SK-N-SH (cell line): Measurements from ENCODE around the gene IZUMO4. TPM values are rescaled to one million over a fixed set of nuclear protein-coding genes. Genes with fewer than 3 reads are reported as not detected.
A peak's percentile ranks its signal among the peaks of the same experiment; 100 is the strongest.

ENCODE experiments used
- CTCF ChIA-PET: fragments of 300-600, 350-600 bp; formaldehyde crosslinking; extraction: SDS; loops from one replicate; lab custom pipeline; 2021; lab: Yijun Ruan, JAX
- POLR2A ChIA-PET: fragments of 350-600 bp; sonication (Branson Sonifier 250); formaldehyde crosslinking; extraction: SDS; loops from one replicate; lab custom pipeline; 2020; ENCODE audit warnings: antibody characterized with exemption, inconsistent platforms; lab: Yijun Ruan, JAX
- DNase-seq: peaks from one replicate; pipeline ENCODE4 v3.0.0; 2012
- H2AFZ ChIP-seq: fragments of 200-600 bp; sonication (generic); 2 replicates; pipeline ENCODE4 v1.8.1; 2016; ENCODE audit warnings: antibody characterized with exemption, mild to moderate bottlenecking, low read depth
- H3F3A ChIP-seq: fragments of 200-600 bp; sonication (generic); replicated peaks from 2 replicates; pipeline ENCODE3; 2016; ENCODE audit warnings: antibody characterized with exemption, mild to moderate bottlenecking; ENCODE audit not compliant: insufficient read depth
- H3K27ac ChIP-seq, 2 experiments: fragments of 200-500 bp in 1 of 2; fragments of 200-600 bp in 1 of 2; sonication (Bioruptor generic) in 1 of 2; sonication (generic), shearing (Covaris generic) in 1 of 2; 2 replicates each; pipeline versions ENCODE4 v1.5.1 to v1.6.1; 2014 to 2016; ENCODE audit warnings: low read depth in 2 of 2, inconsistent platforms in 1 of 2, low read length in 1 of 2, mild to moderate bottlenecking in 1 of 2, mixed read lengths in 1 of 2
- H3K27me3 ChIP-seq: fragments of 200-600 bp; sonication (generic), shearing (Covaris generic); 2 replicates; pipeline ENCODE4 v1.6.1; 2016; ENCODE audit warnings: mixed run types; ENCODE audit not compliant: insufficient read depth
- H3K36me3 ChIP-seq, 2 experiments: fragments of 200-500 bp in 1 of 2; fragments of 200-600 bp in 1 of 2; sonication (Bioruptor generic) in 1 of 2; sonication (generic) in 1 of 2; replicated peaks in 1 of 2; 2 replicates each; pipeline versions ENCODE3 to v1.5.1; 2014 to 2016; ENCODE audit warnings: low read length in 1 of 2, mild to moderate bottlenecking in 1 of 2; ENCODE audit not compliant: insufficient read depth in 2 of 2, control insufficient read depth in 1 of 2
- H3K4me1 ChIP-seq, 2 experiments: fragments of 200-500 bp in 1 of 2; fragments of 200-600 bp in 1 of 2; sonication (Bioruptor generic) in 1 of 2; sonication (generic), shearing (Covaris generic) in 1 of 2; 2 replicates each; pipeline versions ENCODE4 v1.5.1 to v1.6.1; 2014 to 2016; ENCODE audit warnings: low read depth in 1 of 2, low read length in 1 of 2, mixed run types in 1 of 2; ENCODE audit not compliant: insufficient read depth in 2 of 2, control insufficient read depth in 1 of 2
- H3K4me2 ChIP-seq: fragments of 200-600 bp; sonication (generic), shearing (Covaris generic); 2 replicates; pipeline ENCODE4 v1.6.1; 2017; ENCODE audit warnings: mixed run types
- H3K4me3 ChIP-seq, 2 experiments: fragments of 200-500 bp in 1 of 2; fragments of 200-600 bp in 1 of 2; sonication (Bioruptor generic) in 1 of 2; sonication (generic), shearing (Covaris generic) in 1 of 2; 2 replicates each; pipeline versions ENCODE4 v1.5.1 to v1.8.1; 2014 to 2016; ENCODE audit warnings: low read depth in 2 of 2, inconsistent platforms in 1 of 2, low read length in 1 of 2, mild to moderate bottlenecking in 1 of 2, mixed read lengths in 1 of 2, moderate library complexity in 1 of 2
- H3K79me2 ChIP-seq: fragments of 200-600 bp; sonication (generic); 2 replicates; pipeline ENCODE4 v1.8.1; 2017; ENCODE audit warnings: mild to moderate bottlenecking; ENCODE audit not compliant: insufficient read depth
- H3K9ac ChIP-seq: fragments of 200-600 bp; sonication (generic); 2 replicates; pipeline ENCODE4 v1.6.1; 2017; ENCODE audit warnings: mixed run types
- H3K9me2 ChIP-seq: fragments of 200-600 bp; sonication (generic); 2 replicates; pipeline ENCODE4 v1.6.1; 2017; ENCODE audit warnings: mixed run types
- H3K9me3 ChIP-seq: fragments of 200-600 bp; sonication (generic); 2 replicates; pipeline ENCODE4 v1.6.1; 2017; ENCODE audit warnings: mixed run types, mild to moderate bottlenecking, moderate library complexity
- H4K20me1 ChIP-seq: fragments of 200-600 bp; sonication (generic); 2 replicates; pipeline ENCODE4 v1.6.1; 2017; ENCODE audit warnings: mild to moderate bottlenecking, mixed run types; ENCODE audit not compliant: insufficient read depth
- CHD2 ChIP-seq: fragments of 150-350 bp; IDR thresholded peaks from 2 replicates; pipeline ENCODE4 v1.6.1; 2018; ENCODE audit warnings: low read length; ENCODE audit not compliant: partially characterized antibody
- ELF1 ChIP-seq: IDR thresholded peaks from 2 replicates; pipeline ENCODE4 v1.4.0; 2012
- FOXJ3 ChIP-seq: sonication (generic); formaldehyde crosslinking; IDR thresholded peaks from 2 replicates; pipeline ENCODE4 v1.5.1; 2020; ENCODE audit warnings: mild to moderate bottlenecking, missing genetic modification reagents
- FOXM1 ChIP-seq: IDR thresholded peaks from 2 replicates; pipeline ENCODE4 v1.4.0; 2012; ENCODE audit warnings: low read depth, mild to moderate bottlenecking
- GABPA ChIP-seq: IDR thresholded peaks from 2 replicates; pipeline ENCODE4 v1.4.0; 2012; ENCODE audit warnings: low read depth, mild to moderate bottlenecking
- GATA2 ChIP-seq: sonication (generic); formaldehyde crosslinking; IDR thresholded peaks from 2 replicates; pipeline ENCODE4 v1.5.0; 2020; ENCODE audit warnings: mild to moderate bottlenecking, missing genetic modification reagents
- JUND ChIP-seq: IDR thresholded peaks from 2 replicates; pipeline ENCODE4 v1.4.0; 2012
- MEF2A ChIP-seq: IDR thresholded peaks from 2 replicates; pipeline ENCODE4 v1.4.0; 2012; ENCODE audit warnings: low read depth, borderline replicate concordance
- MXI1 ChIP-seq: IDR thresholded peaks from 2 replicates; pipeline ENCODE4 v1.6.1; 2012; ENCODE audit warnings: mild to moderate bottlenecking, low read depth, low read length, improper control_type of control experiment
- NRF1 ChIP-seq: IDR thresholded peaks from 2 replicates; pipeline ENCODE4 v1.6.1; 2012; ENCODE audit warnings: low read depth, mild to moderate bottlenecking, low read length
- RCOR1 ChIP-seq: fragments of 150-350 bp; IDR thresholded peaks from 2 replicates; pipeline ENCODE4 v1.6.1; 2017; ENCODE audit warnings: antibody characterized with exemption, low read length
- TAF1 ChIP-seq: IDR thresholded peaks from 2 replicates; pipeline ENCODE4 v1.6.1; 2012; ENCODE audit warnings: low read depth, mild to moderate bottlenecking, low read length, moderate library complexity, borderline replicate concordance
- TEAD4 ChIP-seq: IDR thresholded peaks from 2 replicates; pipeline ENCODE4 v1.4.0; 2012; ENCODE audit warnings: mild to moderate bottlenecking, borderline replicate concordance; ENCODE audit not compliant: insufficient read depth
- YY1 ChIP-seq: IDR thresholded peaks from 2 replicates; pipeline ENCODE4 v1.4.0; 2012; ENCODE audit warnings: low read depth, mild to moderate bottlenecking
- WGBS: methylation state at CpG from one replicate; pipeline ENCODE4 v1.1.6; 2017; ENCODE audit warnings: low lambda C conversion rate; 5-methylcytosine and 5-hydroxymethylcytosine counted together
- polyA plus RNA-seq, 3 experiments: library from polyadenylated mRNA; depleted of rRNA; stranded (reverse); fragments of >200 nt; gene quantifications; 2 replicates each; pipeline ENCODE4 v1.2.3, GENCODE V29; 2012

Gene IZUMO4
- polyA plus RNA-seq, 1 of the 3 experiments (the other 2 are of a cell fraction) = 4.6 TPM

DNA sequence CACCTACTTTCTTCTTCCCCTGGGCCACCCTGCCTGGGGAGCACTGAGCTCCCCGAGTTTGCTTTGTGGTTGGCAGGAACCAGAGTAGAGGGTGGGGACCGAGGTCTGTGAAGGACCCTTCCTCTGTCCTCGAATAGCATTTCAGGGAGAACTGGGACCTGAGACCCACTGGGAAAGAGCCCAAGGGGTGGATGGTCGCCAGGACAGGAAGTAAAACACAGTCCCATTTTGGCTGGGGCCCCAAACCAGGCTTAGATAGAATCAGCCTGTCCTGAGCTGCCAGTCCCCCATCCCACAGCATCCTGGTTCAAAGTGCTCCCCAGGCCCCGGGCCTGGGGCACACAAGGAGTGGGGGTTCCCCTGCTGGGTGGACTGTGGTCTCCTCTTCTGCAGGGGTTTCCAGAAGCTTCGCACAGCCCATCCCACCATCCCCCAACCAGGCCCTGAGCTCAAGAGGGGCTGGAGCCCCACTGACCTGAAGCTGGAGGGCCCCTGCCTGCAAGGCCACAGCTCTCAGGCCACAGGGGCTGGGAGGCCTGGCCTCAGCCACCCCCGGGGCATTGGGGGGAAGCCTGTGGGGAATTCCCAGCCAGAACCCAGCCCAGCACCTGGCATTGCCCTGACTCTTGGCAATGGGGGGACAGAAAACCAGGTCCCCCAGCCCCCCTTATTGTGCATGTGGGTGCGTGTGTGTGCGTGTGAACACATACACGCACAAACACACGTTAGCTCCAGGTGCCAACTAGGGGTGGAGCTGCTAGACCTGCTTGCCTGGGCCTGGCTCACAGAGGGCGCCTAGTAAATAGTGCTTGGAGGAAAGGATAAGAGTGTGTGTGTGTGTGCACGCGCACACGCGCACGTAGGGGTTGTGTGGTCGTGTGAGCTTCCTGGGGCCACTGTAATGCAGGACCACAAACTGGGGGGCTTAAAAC, 44.7 kb upstream of the IZUMO4 start:
- peak overlapping the region; percentile 50 for H3K9ac ChIP-seq
- H3K79me2 ChIP-seq = peaks cover 37% of the 10 kb centered on the region; the same call in 1 of the 2 replicates
- POLR2A ChIA-PET = interaction anchor here (0.6 to 1.8 kb wide), 7 partner anchors 10 to 167 kb away, joined by 3 to 13 read pairs (median 4); partner anchors contain the start of genes ABHD17A and BTBD2
- CTCF ChIA-PET = interaction anchor here (0.6 to 2.7 kb wide), 9 partner anchors 9 to 547 kb away, joined by 3 to 16 read pairs (median 3); no protein-coding TSS in a partner anchor
- peaks cover 17% of the 10 kb centered on the region for H3F3A ChIP-seq
- H3K36me3 ChIP-seq = peaks cover 0 to 9% of the 10 kb centered on the region in 2 experiments
- no peaks in the 10 kb centered on the region for H3K9me2 ChIP-seq
- peak overlapping the region; percentile 85 for H2AFZ ChIP-seq
- H4K20me1 ChIP-seq = peaks cover 36% of the 10 kb centered on the region
- H3K4me2 ChIP-seq = peak overlapping the region; percentile 68
- H3K9me3 ChIP-seq = no peaks in the 10 kb centered on the region
- no peaks in the 10 kb centered on the region for H3K27me3 ChIP-seq
- no peak for TF ChIP-seq GATA2 (CRISPR knock-in tag)
- no peak for TF ChIP-seq JUND
- no peak for TF ChIP-seq FOXM1
- no peak for TF ChIP-seq CHD2
- no peak for TF ChIP-seq RCOR1
- TF ChIP-seq FOXJ3 (CRISPR knock-in tag) = no peak
- no peak for TF ChIP-seq YY1
- TF ChIP-seq TEAD4 = no peak
- TF ChIP-seq MXI1 = no peak
- no peak for TF ChIP-seq NRF1
- peak overlapping the region; percentile 37 to 88; a peak in 2 of 4 replicates for H3K27ac ChIP-seq
- peaks cover 31 to 61% of the 10 kb centered on the region in 2 experiments; a peak in 3 of 4 replicates for H3K4me1 ChIP-seq
- 80% methylated on average over 16 of the region's 18 CpGs for WGBS
- H3K4me3 ChIP-seq = no peak overlapping the region
- DNase-seq = no peak

DNA sequence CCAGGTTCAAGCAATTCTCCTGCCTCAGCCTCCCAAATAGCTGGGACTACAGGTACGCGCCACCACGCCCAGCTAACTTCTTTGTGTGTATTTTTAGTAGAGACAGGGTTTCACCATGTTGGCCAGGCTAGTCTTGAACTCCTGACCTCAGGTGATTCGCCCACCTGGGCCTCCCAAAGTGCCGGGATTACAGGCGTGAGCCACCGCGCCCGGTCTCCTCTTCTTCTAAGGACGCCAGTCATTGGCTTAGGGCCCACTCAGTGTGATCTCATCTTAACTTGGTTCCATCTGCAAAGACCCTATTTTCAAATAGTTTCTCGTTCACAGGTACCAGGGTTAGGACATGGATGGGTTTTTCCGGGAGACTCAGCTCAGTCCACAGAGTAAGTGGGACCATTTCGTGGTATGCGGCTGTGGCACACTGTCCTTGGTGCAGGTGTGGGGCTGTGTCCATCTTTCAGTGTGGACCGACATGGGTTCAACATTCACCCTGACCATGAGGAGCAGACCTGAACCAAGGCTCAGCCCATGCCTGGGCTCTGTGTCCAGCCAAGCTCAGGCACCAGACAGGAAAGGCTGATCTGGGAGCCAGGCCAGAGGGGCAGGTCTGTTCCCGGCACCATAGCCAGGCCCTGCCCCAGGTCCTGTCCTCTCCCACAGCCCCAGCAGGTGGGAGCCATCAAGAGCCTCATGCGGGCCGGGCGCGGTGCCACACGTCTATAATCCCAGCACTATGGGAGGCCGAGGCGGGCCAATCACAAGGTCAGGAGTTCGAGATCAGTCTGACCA, 42.9 kb upstream of the IZUMO4 start:
- H3K27me3 ChIP-seq = no peaks in the 10 kb centered on the region
- peaks cover 19% of the 10 kb centered on the region for H4K20me1 ChIP-seq
- no peak for TF ChIP-seq GABPA
- no peak for TF ChIP-seq MEF2A
- TF ChIP-seq GATA2 (CRISPR knock-in tag) = no peak
- no peak for TF ChIP-seq ELF1
- TF ChIP-seq TAF1 = no peak
- no peak for DNase-seq
- POLR2A ChIA-PET = interaction anchor here (0.8 kb wide), 1 partner anchor 21 kb away, joined by 3 read pairs; no protein-coding TSS in a partner anchor
- no peak overlapping the region for H2AFZ ChIP-seq
- peaks cover 0 to 4% of the 10 kb centered on the region in 2 experiments for H3K36me3 ChIP-seq
- no peak overlapping the region for H3K4me2 ChIP-seq
- H3K27ac ChIP-seq = peak overlapping the region in 1 of 2 experiments; percentile 45; a peak in 1 of 4 replicates
- peaks cover 21 to 45% of the 10 kb centered on the region in 2 experiments; a peak in 3 of 4 replicates for H3K4me1 ChIP-seq
- peaks cover 17% of the 10 kb centered on the region for H3F3A ChIP-seq
- CTCF ChIA-PET = interaction anchor here (1.3 to 2.7 kb wide), 2 partner anchors 11 to 34 kb away, joined by 5 to 16 read pairs; no protein-coding TSS in a partner anchor
- H3K9ac ChIP-seq = no peak overlapping the region
- H3K9me3 ChIP-seq = no peaks in the 10 kb centered on the region
- peaks cover 20% of the 10 kb centered on the region; the same call in 1 of the 2 replicates for H3K79me2 ChIP-seq
- no peaks in the 10 kb centered on the region for H3K9me2 ChIP-seq
- WGBS = 90% methylated on average over 21 of the region's 24 CpGs
- H3K4me3 ChIP-seq = no peak overlapping the region
